ENCODE measurements around the gene SLC2A8.
A peak's percentile ranks its signal among the peaks of the same experiment; 100 is the strongest.

The SLC2A8 gene, protein sequence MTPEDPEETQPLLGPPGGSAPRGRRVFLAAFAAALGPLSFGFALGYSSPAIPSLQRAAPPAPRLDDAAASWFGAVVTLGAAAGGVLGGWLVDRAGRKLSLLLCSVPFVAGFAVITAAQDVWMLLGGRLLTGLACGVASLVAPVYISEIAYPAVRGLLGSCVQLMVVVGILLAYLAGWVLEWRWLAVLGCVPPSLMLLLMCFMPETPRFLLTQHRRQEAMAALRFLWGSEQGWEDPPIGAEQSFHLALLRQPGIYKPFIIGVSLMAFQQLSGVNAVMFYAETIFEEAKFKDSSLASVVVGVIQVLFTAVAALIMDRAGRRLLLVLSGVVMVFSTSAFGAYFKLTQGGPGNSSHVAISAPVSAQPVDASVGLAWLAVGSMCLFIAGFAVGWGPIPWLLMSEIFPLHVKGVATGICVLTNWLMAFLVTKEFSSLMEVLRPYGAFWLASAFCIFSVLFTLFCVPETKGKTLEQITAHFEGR

DNA sequence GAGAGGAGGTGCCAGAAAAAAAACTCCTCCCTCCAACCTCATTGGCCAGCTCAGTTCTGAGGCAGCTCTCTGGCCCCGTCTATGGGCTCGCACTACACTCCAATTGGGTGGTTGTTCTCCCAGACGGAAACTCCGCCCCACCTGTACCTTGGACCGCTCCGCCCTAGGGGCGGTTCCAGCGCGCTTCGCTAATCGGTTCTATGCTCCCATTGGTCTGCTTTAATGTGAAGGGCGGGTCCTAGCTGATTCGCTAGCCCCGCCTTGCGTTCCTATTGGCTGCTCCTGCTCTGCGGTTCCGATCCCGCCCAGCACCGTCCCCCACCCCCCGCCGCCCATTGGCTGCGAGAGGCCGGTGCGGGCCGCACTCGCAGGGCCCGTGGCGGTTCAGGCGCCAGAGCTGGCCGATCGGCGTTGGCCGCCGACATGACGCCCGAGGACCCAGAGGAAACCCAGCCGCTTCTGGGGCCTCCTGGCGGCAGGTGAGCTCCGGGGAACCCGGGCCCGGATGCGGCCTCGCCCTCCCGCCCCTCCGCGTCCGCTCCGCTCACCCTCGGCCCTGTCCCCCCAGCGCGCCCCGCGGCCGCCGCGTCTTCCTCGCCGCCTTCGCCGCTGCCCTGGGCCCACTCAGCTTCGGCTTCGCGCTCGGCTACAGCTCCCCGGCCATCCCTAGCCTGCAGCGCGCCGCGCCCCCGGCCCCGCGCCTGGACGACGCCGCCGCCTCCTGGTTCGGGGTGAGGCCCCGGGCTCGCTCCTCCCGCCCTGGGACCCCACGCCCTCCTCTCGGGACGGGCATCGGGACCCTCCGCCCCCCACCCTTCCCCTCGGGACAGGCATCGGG lies at the start of gene SLC2A8:
TSS of gene SLC2A8 (plus strand) at position 362 of the 838 bp plus-strand sequence. CDS start at position 424, 62 bp downstream.
- peak; percentile 100 for DNase-seq (ENCODE audit: low read depth)

DNA sequence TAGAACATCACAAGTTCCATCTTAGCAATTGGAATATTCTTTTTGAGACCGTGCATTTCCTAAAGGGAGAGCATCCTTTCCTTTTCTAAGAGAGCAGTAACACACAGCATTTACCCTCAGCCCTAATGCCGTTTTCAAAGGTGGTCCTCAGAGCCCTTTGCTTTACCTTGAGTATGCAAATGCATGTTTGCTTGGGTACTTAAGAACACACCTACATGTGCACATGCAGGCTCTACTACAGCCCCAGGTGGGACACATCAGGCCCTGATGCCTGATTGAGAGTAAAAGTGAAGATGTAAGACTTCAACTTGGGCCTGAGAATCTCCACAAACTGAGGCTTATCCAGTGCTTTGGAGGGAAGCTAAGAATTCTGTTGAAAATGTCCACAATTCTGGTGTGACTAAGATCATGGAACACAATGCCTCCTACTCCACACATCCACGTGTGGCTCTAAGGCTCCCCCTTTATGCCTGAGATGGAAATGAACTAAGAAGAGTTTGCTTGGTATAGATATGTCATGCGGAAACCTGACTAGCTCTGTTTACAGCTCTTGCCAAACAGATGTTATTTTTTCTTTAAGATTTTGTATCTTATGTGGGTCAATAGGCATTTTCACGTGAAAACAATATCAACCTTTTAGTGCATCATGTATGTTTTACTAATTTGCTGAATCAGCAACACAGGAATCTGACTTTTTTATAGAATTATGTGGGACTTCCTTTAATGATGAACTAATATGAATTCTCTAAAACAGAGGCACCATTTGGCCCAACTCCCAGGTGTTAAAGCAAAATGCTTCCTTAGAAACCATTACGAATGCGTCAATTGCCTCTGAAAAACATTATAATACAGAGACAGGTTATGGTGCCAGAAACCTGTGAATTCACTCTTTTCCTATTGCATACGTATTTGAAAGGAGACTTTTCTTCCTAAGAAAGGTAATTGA lies 48.9 kb upstream of the SLC2A8 start:
- DNase-seq (ENCODE audit: low read depth) = peak; percentile 71

DNA sequence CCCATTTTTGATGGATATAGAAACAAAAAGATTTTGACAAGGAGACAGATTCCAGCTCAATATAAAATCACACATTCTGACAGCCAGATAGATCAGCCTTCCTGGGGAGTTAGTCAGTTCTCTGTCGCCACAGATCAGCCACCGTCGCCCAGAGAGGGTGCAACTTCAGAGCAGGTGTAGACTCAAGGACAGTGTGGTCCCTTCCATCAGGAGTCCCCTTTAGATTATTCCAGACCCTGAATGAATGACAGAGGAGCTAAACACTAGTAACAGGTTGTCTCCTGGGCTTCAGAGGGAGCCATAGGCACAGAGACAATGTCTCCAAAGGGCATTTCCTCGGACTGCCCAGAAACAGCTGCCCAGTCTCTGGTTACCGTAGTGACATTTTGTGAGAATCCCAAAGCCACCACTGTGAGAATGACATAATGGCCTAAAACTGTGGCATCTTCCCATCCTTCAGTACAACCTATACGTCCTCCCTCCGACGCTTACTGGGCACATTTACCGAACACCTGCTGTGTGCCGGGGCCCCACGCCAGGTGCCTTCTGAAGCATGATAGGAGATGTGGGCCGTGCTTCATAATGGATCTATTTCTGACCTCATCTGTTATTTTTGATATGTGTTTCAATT lies 47.4 kb upstream of the SLC2A8 start:
- no peak for DNase-seq (ENCODE audit: low read depth)

DNA sequence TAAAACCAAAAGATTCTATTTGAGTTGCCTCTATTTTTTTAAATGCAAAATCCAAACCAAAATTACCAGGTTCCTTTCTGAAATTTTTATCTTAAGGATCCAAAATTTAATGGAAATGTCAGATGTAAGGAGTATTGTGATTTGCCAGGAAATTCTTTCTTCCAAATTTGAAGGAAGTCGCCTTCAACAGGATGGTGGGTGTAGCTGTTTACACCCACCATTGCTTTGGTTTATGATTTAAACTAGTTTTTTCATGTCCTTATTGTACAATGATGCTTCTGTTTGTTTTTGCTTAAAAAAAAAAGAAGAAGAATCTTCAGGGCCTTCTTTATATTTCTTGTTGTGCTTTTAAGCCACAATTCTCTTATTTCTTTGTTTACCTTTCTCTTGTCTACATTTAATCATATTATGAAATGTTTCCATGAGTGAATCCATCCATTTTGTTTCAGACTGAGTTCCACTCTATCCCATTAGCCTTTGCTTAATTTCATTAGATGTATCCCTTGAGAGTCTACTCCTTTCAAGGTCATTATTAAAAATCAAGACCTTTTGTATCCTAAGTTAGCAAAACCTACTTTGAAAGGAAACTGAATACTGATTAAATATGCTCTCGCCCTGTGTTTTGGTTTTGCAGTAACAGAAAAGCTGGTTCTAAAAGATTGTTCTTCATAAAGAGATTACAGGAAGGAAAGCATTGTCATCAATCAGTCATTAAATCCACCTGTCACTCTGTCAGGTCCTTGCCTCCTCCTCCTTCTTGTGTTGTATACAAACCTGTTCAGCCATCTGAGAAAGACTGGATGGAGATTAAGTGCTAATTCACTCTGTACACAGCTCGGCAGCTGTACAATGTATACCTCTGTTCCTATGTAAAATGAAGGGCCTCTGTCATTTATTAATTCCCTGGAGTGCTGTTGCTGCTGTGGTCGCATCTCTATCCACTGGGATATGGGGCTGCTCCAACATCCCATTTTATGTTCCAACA lies 45.5 kb upstream of the SLC2A8 start:
- no peak for DNase-seq (ENCODE audit: low read depth)

DNA sequence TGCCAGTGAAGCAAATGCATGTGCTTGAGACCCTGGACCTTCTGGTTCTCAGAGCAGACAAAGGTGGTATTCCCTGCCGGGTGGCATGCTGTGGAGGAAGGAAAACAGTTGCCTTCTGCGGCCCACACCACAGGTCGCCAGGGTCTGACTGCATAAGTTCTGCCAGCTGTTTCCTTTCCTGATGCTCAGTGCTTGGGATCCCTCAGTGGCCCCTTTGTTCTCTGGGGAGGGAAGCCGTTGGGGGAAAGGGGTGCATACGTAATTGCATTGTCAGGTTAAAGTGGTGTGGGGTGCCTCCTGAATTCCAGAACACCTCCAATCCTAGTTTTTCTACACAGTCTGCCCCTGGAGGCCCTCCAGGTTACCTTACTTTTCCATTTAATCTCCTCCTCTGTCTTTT lies 43.1 kb upstream of the SLC2A8 start:
- DNase-seq (ENCODE audit: low read depth) = no peak

DNA sequence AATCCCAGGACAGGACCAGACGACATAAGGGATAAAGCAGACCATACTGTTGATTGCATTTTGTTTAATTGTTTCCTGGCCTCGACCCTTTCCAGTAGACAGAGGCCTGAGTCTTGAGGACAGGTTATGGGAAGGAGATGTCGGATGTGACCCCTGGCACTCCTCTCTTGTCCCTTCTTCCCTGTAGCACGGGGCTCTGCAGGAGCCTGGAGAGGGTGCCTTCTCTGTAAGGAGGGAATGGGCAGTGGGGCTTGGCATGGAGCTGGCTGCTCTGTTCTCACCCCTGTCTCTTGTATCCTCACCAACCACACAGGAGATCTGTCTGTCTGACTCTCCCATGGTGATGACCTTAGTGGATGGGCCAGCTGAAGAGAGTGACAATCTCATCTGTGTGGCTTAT lies 40.1 kb upstream of the SLC2A8 start:
- no peak for DNase-seq (ENCODE audit: low read depth)

DNA sequence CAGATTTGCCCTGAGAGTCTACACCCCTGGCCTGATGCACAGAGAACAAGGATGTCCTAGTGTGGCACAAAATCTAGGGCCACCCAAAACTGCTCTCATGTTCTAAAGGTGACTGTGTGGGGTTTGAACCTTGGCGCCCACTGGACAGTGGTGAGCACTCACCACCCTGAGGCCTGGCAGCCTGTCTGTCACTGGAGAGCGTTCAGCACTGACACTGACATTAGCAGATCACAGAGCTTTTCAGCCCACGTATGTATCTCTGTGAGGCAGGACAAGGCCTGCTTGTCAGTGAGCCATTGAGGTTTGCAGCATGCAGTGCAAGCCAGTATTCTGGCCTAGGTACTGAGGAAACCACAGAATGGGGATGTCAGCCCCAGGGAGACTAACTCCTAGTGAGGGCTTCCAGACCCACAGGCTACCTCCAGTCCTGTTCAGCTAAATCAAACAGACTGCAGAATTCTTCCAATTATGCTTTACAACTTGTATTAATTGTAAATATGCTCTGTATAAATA lies 38.9 kb upstream of the SLC2A8 start:
- DNase-seq (ENCODE audit: low read depth) = no peak

DNA sequence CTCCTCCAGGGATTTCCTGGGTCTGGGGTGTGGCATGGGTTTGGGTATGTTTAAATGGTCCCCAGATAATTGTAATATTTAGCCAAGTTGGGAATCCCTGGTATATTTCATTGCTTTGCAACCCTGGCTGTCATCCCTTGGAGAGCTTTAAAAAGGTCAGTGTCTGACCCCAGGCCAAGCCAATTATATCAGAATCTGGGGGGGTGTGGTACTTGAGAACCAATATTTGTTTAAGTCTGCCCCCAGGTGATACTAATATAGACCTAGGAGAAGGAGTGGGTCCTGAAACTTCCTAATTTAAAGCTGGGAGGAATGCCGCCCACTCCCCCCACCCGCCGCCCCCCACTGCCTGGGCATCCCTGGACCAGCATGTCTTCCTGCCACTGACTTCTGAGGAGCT lies 38.2 kb upstream of the SLC2A8 start:
- DNase-seq (ENCODE audit: low read depth) = no peak

DNA sequence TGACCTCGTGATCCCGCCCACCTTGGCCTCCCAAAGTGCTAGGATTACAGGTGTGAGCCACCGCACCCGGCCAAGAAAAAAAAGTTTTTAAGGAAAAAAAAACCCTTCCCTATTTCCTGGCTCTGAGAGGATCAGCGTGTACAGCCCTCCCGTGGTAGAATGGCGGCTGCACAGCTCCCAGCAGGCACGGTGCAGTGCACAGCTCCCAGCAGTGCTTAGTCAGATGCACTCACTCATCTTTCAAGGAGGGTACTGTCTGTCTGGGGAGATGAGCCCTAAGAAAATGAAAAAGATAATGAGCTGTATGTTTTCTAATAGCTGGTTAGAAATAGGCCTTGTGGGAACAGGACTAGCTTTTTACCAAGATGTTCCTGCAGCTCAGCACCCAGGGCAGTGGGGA lies 36.7 kb upstream of the SLC2A8 start:
- DNase-seq (ENCODE audit: low read depth) = peak; percentile 33

DNA sequence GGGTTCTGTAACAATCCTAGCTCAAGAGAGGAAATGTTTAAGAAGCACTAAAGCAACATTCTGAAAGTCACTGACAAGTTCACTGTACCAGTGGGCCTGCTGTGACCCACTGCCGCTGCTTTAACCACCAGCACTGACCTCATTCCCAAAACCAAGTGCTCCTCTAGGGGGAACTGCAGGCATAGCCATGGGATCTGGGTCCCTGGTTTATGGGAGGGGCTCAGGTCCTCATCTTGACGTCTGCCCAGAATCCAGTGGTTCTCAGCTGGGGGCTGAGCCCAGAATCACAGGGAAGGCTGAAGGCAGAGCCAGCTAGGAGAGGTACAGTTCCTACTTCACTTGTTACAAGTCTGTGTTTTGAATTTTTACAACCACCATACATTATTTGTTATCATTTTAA lies 36.1 kb upstream of the SLC2A8 start:
- peak; percentile 54 for DNase-seq (ENCODE audit: low read depth)

DNA sequence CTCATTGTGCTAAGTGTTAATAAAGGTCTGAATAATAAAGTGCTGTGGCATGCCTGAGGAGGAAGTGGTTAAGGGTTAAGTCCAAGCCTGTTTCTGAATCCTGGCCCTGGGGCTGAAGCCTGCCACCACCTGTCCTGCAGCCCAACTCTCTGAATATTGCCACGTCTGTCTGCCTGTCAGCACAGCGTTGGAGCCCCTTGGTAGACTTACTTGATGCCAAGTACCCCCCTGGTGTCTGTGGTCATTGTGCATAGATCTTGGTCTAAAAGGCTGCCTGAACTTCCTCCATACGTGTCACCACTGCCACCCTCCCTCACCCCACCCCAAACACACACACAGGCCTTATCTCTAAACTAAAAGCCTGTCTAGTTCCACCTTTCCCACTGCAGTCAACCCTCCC lies 35.4 kb upstream of the SLC2A8 start:
- no peak for DNase-seq (ENCODE audit: low read depth)

DNA sequence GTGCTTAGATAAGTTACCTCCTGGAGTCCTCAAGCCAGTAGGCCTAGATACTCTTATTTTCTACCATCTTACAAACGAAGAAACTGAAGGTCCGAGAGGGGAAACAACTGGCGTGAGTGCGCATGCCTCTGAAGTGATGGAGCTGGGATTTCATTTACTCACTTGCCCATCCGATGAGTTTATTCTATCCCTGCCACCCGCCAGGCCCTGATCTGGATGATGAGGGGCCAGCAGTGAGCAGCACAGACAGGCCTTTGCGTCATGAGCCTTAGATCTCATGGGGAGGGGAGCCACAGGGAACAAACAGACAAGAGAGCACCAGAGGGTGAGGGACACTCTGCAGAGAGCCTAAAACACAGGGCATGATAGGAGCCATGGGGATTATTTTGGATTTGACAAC lies 34.1 kb upstream of the SLC2A8 start:
- no peak for DNase-seq (ENCODE audit: low read depth)

DNA sequence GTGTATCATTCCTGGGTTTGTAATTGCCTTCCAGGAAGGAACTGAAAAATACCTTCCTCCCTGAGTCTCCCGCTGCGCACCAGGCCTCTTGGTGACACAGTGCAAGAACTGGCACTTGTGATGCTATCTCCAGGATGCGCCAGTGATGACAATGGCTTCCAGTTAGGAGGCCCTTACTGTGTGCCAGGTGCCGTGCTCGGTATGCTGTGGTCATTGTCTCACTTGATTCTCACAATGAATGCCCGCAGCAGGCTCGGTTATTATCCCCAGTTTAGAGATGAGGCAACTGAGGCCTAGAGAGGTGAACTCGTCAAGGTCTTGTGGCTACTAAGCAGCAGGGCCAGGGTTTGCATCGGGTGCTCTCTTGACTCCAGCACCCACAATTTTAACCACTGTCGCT lies 31.5 kb upstream of the SLC2A8 start:
- no peak for DNase-seq (ENCODE audit: low read depth)

DNA sequence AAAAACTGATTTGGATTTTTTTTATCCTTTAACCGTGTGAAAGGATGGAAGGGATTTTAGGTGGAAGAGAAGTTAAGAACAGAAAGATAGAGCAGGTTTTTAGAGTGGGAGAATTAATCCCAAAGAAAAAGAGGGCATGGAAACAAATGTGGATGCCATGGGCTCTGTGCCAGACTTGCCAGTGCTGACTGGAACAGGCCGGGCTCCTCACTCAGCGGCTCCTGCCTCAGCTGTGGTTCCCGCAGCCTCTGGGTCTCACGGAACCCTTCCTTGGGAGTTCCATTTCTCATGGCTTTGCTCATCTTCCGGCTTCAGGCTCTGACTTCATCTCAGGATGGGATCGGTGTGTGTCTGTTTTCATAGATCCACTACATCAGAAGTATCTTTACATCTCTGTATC lies 30.4 kb upstream of the SLC2A8 start:
- no peak for DNase-seq (ENCODE audit: low read depth)

DNA sequence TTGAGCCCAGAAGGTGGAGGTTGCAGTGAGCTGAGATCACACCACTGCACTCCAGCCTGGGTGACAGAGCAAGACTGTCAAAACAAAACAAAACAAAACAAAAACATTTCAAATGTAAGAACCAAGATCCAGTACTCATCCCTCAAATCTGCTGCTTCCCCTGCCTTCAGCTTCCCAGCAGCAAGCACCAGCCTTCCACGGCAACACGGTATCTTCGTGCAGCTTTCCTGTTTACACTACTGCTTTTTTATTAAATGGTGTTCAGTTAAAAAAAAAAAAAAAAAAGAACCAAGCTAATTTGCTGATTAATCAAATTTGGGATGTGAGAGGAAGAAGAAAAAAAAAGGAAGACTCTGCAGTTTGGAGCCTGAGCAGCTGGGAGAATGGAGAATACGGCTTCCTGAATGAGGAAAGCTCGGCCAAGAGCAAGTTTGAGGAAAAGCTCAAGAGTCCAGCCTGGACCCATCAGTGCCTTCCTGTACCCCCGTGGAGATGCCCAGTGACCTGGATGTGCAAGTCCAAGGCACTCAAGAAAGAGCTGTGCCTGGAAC lies 28.0 kb upstream of the SLC2A8 start:
- no peak for DNase-seq (ENCODE audit: low read depth)

DNA sequence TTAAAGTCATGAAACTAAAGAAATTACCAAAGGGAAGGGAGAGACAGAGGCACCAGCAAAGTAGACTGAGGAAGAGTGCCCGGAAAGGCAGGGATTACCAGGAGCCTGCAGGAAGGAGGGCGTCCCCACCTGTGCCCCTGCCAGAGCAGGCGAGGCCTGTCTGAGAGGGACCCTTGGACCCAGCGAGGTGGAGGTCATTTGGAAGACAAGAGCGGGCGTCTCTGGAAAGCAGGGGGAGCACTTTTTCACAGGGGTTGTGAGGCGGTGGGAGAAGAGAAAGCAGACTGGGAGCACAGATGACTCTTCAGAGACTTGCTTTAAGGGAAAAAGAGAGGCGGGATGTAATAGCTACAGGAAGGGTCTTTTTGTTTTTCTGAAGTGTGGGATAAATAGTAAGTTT lies 27.5 kb upstream of the SLC2A8 start:
- no peak for DNase-seq (ENCODE audit: low read depth)

DNA sequence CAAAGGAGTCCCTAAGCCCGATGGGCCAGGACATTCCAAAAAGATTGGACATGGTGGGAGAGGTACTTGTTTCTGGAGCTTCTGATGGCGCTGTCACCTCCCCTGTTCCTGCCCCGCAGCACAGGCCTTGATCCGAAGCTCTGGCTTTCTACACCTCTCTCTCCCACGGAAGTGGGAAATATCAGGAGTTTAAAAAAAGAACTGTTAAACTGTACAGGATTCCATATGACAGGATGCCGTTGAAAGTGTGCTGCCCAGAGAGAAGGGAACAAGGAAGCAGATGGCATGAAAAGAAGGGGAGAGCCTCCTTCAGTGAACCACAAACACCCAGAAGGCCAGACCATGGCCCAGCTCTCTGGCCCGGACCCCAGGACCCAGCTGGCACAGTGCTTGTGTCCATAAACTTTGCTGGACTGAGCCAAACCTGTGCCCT lies 26.8 kb upstream of the SLC2A8 start:
- no peak for DNase-seq (ENCODE audit: low read depth)

DNA sequence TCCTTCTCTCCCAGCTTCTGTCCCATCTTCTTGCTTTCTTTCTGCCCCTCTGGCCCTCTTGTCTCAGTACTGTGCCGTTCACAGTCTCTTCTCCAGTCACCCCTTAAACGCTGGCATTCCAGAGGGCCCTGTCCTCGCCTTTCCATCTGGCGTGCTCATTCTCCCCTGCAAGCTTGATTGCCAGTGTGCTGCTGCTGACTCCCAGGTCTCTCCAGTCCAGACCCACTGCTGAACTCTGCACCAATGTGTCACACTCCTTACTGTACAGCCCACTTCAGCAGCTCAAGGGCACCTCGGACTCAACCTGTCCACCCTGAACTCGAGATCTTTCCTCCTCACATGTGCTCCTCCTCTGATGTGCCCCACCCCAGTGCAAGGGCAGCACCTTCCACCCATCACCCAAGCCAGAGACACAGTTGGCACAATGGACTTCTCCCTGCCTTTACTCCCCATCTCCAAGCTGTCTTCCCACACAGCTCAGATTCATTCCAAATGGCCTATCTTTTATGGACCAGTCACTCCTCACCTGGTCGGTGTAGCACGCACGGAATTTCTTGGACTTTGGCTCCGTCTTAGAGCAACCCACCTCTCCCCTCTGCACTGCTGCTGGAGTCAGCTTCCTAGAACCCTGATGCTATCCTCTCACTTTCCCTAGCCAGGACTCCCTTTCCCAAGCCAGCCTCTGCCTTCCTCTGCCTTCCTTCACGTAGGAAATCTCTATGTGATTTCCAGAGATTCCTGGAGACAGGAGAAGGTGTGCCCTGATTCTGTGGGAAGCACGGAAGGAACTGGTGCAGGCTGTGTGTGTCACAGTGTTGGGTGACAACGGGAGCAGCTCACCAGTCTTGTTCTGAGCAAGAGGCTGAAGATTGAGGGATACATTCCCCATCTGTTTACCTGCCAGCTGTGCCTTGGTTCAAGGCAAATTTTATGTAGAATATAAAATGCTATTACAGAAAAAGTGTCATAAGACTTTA lies 26.0 kb upstream of the SLC2A8 start:
- DNase-seq (ENCODE audit: low read depth) = no peak

DNA sequence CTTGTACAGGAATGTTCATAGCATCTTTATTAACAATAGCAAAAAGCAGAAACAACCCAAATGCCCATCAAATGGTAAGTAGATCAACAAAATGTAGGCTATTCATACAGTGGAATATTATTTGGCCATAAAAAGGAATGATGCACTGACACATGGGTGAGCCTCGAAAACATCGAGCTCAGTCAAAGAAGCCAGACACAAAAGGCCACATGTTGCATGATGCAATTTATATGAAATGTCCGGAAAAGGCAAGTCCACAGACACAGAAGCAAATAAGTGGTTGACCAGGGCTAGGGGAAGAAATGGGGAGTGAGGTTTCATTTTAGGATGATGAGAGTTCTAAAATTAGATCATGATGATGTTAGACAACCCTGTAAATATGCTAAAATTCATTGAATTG lies 16.5 kb upstream of the SLC2A8 start:
- peak; percentile 22 for DNase-seq (ENCODE audit: low read depth)

All from EH (cell line).